Amniotic epithelial cell (primary cell): ENCODE results near the gene ADAMTS19.

ENCODE experiments used
- DNase-seq: peaks from one replicate; pipeline ENCODE4 v3.0.0-alpha.2; 2010; ENCODE audit warnings: low read depth

ADAMTS19 gene

DNA sequence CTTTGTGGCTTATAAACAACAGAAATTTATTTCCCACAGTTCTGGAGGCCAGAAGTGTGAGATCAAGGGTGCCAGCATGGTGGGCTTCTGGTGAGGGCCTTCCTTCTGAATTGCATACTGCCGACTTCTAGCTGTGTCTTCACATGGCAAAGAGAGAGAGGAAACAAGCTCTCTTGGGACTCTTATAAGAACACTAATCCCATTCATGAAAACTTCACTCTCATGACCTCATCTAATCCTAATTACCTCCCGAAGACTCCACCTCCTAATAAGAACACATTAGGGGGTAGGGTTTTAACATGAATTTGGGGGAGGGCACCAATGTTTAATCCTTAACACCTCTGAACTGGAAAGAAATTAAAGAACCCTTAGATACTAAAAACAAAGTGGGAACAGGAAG, 211.9 kb downstream of the ADAMTS19 start:
- DNase-seq, result no peak

DNA sequence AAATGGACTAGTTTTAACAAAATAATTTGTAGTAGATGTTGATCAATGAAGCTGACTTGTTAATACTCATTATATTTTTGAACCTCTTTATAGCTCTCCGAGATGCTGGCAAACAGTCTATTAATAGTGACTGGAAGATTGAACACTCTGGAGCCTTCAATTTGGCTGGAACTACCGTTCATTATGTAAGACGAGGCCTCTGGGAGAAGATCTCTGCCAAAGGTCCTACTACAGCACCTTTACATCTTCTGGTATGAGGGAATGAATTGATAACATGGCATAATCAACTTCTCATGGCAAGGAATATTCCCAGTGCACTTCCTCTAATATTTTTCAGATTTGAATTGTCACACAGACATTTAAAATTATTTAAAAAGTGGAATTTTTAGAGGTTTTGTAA, 219.6 kb downstream of the ADAMTS19 start:
- no peak for DNase-seq

DNA sequence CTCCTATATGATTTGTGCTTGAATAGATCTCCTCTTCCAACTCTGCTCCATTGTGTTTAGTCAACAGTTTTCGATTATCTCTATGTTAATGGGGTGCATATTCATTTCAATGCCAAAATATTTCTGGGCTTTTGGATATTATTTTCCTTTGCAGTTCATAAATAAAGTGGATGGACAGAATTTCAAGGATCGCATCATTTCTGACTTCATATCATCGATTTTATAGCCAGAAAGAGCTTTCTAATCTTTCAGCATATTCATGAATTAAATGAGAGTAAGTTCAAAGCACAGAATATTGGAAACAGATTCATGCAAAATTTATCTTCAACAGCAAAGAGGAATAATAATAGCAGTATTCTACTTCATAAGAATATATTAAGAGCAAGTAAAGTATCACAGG, 227.8 kb downstream of the ADAMTS19 start:
- no peak for DNase-seq

DNA sequence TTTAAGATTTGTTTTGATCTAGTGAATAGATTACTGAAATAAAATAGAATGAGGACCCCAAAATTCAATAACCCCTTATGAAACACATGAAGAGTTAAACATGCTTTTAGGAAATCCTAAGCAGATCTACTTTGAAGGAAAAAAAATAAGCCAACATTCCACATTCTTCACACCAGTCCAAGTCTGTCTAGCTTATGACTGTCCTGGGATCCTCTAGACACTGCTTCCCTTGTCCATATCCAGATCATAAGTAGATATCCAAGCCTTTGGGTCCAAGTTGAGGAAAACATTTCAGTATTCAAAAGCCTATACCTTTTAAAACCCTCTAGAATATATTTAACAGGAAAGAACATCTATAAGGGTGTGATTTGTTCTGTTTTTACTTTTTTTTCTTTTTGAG, 228.9 kb downstream of the ADAMTS19 start:
- no peak for DNase-seq

DNA sequence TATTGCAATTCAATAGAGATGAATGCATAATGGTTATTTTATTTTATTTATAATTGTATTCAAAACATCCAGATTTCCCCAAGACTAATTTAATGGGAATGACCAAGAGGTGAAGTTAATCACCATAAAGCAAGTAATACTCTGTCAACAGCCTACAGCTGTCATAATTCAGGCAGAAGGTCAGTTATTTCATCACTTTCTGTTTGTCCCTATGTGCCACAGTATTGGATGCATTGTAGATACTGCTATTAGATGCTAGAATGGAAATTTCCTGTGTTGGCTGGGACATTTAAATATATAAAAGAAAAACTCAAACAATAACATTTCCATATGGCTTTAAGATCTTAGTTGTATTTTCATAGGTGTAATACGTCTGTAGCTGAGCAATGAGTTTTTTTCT, 231.1 kb downstream of the ADAMTS19 start:
- no peak for DNase-seq

DNA sequence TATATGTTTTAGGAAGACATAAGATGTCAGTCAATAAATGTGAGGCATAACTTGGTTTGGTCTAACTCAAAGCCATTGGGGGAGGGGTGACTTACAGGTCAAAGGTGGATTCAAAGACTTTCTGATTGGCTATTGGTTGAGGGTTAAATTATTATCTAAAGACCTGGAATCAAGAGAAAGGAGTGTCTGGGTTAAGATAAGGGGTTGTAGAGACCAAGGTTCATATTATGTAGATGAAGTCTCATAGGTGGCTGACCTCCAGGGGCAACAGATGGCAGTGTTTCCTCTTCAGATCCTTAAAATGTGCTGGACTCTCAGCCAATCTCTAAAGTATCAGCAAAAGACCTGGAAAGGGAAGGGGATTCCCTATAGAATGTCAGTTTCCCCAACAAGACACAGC, 236.5 kb downstream of the ADAMTS19 start:
- DNase-seq, result no peak

DNA sequence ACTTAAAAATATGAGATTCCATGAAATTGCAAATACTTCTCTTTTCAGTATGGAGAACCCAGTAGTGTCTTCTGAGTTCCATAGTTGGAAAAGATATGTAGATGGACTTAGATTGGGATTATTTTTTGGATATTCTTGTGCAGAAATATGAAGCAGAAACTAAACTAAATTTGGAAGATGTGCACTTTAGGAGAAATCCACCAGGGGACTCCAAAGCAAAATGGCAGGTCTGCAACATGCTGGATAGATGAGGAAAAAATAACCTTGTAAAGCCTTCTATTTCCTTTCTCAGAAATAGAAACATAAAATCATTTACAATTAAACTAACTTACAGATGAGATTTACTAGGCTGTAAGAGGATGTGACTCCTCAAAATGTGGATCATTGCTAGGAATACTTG, 238.6 kb downstream of the ADAMTS19 start:
- DNase-seq, result no peak

DNA sequence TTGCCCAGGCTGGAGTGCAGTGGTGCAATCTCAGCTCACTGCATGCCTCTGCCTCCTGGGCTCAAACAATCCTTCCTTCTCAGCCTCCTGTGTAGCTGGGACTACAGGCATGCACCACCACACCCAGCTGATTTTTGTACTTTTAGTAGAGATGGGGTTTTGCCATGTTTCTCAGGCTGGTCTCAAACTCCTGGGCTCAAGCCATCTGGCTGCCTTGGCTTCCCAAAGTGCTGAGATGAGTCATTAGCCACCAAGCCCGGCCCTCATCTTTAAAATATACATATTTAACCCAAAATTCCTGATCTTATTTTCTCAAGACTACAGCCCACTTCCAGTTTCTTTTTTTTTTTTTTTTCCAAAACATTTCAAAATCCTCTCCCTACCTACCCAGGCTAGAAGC, 256.1 kb downstream of the ADAMTS19 start:
- DNase-seq, result no peak

DNA sequence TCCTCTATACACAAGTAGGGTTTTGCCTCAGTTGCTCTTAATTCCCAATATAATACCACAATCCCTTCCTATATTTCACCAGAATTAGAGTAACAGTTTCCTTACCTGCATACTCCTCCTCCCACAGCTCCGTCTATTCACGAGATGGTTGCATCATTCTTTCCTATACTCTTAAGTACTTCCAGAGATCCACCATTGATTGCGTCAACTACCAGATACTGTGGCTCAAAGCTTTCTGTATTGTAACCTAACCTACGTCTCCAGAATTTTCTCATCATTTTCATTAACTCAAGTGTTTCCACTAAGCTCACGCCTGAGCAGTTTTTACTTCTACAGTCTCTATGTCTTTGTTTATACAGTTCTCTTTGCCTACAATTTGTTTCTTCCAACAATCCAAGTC, 256.6 kb downstream of the ADAMTS19 start:
- DNase-seq, result peak; percentile 5

DNA sequence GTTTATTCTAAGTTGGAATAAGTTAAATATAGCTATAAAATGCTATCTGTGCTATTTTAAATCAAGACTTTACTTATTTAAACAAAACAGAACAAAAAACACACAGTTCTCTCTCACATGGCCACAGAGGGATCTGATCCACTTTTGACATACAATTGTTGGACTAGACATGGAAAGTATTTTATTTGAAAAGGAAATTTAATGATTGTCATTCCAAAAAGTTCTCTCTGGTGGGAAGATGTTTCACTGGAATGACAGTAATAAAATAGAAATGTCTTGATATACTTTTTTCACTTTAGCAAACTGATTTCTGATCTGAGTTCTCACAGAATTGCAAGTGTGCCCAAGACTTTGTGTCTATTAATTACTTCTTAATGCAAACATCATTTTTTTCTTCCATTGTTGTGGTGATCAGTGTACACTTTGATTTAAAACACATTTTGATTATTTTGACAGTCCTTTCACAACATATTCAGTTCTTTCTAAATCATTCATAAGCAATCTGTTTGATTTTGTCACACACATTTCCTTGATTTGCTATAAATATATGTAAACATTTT, 257.7 kb downstream of the ADAMTS19 start:
- no peak for DNase-seq

DNA sequence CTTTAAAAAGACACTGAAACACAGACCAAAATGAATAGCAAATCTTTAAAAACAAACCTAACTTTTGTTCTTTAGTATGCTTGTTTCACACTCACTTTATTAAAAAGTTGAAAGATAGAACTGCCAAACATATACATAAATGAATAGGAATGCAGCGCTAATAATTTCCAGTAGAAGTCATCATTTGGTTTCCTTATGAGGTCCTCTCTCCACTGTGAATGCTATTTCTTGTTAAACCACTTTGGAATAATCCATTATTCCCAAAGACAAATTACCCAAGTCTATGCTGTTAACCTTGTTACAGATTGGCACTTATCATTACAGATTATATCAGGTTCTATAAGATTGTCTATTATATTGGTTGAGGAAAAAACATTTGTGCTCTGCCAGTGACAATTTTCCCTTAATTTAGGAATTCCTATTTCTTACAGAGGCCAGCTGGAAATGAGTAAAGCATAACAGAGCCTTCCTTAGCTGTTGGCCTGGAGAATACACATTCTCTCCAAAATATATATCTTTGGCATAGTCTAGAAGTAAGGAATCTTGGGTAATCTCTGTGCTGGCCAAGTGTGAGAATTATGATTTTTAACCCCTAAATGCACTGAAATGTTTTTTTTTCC, 258.5 kb downstream of the ADAMTS19 start:
- DNase-seq, result no peak

DNA sequence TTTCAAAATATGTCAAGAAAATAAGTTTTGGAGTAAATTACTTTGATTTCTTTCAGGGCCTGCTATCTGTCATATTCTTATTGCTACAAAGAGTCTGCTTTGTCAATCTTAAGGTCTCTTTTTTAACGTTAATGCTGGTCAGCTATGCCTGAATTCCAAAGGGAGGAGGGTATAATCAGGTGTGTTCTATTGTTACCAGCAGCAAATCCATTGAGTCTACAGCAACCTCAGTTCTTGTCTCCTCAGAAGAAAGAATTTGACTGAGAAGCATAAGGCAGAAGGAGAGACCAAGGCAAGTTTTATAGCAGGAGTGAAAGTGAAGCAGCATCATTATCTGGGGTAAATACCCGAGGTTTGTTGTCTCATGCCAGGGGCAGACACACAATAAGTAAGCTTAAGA, 264.1 kb downstream of the ADAMTS19 start:
- no peak for DNase-seq

DNA sequence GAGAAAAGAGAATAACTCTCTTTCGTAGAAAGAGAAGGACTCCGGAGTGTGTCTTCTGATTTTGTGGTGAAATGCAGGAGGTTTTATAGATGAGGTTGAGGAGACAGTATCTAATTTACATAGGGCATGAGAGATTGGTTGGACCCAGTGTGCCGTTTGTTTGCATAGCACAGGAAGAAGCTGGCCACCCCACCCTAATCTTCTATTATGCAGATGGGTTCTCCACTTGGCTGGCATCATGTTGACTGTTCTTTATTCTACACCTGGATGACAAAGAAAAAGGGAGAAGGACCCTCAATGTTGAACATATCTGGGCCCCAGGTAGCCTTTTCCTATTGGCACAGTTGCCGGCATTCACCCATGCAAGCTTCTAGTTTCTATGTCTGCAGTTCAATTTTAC, 264.5 kb downstream of the ADAMTS19 start:
- no peak for DNase-seq

DNA sequence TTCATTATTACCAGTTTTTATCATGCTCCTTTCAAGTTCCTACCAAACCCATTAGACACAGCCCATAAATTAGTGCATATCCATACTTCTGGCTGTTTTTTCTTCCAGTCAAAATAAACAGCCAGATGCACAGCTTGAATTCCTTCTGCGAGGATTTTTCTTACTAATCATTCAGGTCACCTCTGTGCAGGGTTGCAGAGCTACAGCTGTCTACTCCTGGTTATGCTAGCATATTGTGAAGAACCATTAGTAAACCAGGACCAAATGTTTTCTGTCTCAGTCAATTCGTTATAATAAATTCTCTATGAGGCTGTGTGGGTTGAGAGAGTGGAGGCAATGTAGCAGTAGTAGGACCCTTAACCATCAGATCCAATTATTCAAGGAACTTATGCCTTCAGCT, 279.7 kb downstream of the ADAMTS19 start:
- DNase-seq, result no peak

DNA sequence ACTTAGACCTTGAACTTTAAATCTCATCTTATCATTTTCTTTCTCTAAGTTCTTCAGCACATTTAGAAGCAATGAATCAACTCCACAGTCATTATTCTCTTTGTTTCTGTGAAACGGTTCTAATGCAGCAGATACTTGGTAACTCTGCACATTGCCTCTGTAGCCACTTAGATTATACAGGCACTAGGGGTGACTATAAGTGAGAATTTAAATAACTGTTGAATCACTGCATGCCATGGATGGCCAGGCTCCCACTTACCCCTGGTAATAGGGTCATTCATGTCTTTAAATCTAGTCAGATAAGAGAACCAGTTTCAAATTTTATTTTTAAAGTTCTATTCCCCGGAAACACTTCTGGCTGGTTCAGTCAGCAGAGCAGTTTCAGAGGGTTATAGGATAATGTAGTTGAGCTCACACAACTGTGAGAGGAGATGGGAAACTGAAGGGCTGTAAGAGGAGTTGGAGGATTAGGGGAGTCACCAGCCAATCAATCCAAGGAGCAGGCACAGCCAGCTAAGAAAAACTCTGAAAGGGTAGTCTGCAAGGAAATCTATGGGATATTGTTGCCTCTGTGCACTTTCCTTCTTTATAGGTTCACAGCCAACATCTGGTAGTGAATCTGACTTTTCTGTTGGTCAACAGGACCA, 283.6 kb downstream of the ADAMTS19 start:
- DNase-seq, result no peak

DNA sequence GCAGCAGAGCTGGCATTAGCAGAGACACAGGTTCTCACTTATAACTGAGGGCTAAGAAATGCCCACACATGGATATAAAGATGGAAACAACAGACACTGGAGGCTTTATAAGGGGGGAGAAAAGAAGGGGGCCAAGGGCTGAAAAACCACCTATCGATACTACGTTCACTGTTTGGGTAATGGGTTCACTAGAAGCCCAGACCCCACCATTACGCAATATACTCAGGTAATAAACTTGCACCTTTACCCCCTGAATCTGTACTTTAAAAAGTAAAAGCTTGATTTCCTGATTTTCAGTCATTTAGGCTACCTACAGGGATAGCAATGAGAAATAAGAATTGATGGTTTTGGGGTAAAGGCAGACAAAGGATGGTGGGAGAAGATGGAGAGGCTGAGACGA, 285.9 kb downstream of the ADAMTS19 start:
- DNase-seq, result no peak

DNA sequence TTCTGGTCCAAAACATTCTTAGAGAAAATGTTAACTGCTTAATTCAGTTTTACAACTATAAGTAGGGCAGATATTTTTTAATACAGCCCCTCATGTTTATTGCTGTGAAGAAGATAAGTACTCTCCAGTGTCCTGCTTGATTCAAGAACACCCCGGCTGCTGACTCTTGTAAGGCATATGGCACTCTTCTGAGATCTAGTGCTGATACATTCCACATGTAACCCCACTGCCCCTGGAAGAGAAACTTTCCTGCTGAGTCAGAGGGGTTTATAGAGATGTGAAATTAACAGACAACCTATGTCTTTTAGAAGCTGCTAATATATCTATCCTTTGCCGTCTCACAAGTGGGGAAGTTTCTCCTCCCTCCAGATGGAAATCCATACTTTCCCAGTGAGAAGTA, 286.8 kb downstream of the ADAMTS19 start:
- no peak for DNase-seq

DNA sequence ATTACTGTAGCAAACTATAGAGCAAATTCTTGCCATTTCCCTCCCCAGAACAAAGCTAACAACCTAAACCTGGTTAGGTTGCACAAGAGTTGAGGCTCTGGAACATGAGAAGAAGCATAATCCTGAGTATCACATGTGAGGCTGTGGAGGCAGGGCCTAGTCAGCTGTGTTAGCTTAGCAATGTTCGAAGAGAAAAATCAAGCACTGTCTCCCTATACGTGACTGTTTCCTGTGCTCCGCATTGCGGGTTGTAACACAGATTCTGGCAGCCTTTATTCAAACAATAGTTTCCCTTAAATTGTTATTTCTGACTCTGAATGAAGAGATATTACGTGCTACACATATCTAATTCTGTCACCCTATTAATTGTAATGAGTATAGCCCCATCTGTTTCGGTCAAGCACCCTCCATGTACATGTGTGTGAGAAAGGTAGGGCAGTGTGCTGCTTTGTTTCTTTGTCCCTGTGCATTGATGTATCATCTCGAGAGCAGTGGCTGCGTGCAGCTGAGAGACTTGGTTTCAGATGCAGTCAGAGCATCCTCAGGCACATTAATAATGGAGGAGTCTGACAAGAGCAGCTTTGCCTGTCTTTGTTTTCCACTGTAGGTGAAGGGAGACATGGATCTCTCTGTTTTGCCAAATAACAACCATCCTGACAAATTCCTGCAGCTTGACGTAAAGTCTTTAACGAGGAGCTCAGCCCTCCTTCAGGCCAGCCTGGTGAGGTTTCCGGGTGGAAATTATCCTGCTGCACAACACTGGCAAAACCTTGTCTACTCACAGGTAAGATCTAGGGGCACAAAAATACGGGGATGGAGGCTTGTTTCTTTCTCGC, 287.7 kb downstream of the ADAMTS19 start, which contains the start of gene MINAR2:
Gene MINAR2 (plus strand): TSS at position 523 of the 836 bp plus-strand sequence. CDS start 97 bp downstream, at position 620.
- no peak for DNase-seq

DNA sequence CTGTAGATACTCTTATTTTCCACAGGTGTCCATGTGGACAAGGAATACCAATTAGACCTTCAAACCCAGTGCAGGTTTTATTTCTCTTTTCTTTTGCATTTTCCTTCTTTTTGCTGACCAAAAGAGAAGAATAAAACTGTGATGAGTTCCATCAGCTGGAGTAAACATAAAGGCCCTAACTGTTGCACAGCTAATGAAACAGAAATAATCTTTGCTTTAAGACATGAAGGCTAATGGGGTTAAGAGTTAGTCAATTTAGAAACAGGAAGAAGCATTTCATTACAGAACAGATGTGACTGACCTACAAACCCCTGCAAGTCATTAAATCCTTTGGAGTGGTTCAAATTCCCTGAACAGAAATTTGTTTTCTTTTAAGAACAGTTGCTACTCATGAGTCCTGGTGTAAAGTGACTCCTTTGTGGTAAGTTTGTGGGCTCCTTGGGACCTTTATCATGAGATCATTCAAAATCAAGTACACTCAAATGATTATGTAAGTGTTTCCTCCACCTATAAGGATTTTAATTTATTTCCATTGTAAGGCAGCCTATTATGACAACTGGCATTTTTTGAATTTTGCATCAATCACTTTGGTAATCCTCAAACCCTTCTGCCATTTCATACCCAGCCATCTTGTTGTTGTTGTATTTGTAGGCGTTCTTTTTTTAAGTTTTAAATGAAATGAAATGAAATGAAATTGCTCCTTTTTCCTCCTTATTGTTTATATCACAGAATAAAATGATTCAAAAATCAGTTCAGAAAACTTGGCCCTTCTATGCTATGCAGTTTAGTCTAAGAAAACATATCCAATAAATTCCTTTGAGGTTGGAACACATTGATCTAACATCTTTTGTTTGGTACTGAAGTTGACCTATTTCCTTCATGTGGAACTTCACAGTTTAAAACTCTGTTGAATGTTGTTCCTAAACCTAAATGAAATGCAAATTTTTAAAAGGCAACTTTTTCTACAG, 289.1 kb downstream of the ADAMTS19 start:
- DNase-seq, result no peak

DNA sequence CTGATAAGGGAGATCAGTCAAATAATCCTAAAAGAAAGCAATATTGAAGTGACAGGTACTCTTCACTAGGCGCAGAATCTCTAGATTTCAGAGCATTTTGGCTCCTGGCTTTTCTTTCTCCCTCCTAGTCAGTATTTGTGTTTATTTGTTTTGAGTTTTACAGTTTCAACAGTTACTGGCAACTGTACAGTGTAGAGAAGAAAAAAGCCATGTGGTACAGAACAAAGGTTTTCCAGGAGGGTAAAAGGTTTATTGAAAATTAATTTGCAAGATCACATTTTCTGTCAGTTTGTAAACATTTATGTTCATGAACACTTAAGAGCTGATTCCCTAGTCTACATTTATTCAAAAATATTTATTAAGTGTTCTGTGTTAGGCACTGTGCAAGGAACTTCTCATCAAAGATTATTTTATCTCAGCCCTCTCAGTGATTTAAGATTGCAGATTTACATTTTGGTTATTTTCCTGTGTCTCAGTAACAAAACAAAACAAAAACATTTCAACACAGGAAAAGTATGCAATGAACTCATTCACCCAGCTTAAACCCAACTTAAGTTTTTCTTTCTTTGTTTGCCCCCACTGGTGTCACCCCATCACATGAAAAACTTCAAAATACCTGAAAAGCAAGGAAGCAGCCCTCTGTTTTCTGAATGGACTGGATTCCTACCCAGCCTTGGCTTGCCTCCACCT, 300.7 kb downstream of the ADAMTS19 start:
- DNase-seq, result no peak

DNA sequence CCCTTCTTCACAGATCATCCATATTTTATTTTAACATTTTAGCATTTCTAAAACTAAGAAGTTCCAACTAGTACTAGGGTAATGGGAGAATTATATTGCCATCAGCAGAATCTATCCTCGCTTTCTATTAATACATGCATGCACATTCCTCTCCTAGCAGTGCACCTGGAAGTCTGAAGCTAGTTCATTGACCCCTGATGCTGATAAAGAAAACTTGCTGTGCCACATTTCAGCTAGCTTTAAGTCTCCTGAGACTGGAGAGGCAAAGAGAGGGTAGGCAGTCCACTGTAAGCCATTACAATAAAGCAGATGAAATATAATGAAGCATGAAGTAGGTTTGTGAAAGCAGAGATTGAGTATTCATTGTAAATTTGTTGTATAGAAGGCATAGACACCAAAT, 303.6 kb downstream of the ADAMTS19 start:
- DNase-seq, result no peak
